Mucosa of rectum (tissue), 2 donors: ENCODE data around the gene NFATC2IP.
A peak's percentile ranks its signal among the peaks of the same experiment; 100 is the strongest.
"Not testable (repeated sequence)": the region's sequence is repeated elsewhere in the genome, so short reads cannot be mapped to it uniquely, and the experiment has no call there.

Experiments
- H3K27ac ChIP-seq, 2 donors: one replicate each; pipeline ENCODE4 v1.7.0; 2013; ENCODE audit warnings: inconsistent platforms in 2 of 2, low read depth in 2 of 2, low read length in 2 of 2
- H3K27me3 ChIP-seq, 2 donors: one replicate each; pipeline ENCODE4 v1.7.0; 2013; ENCODE audit warnings: low read length in 2 of 2; ENCODE audit not compliant: control insufficient read depth in 2 of 2, insufficient read depth in 2 of 2
- H3K36me3 ChIP-seq, 2 donors: one replicate each; pipeline ENCODE4 v1.7.0; 2013; ENCODE audit warnings: low read length in 2 of 2; ENCODE audit not compliant: control insufficient read depth in 2 of 2, insufficient read depth in 2 of 2
- H3K4me1 ChIP-seq, 2 donors: one replicate each; pipeline ENCODE4 v1.7.0; 2013; ENCODE audit warnings: low read length in 2 of 2, mild to moderate bottlenecking in 1 of 2; ENCODE audit not compliant: control insufficient read depth in 2 of 2, insufficient read depth in 2 of 2
- H3K4me3 ChIP-seq, 2 donors: one replicate each; pipeline ENCODE4 v1.7.0; 2013; ENCODE audit warnings: low read length in 2 of 2
- H3K9ac ChIP-seq, 2 donors: one replicate each; pipeline ENCODE4 v1.7.0; 2013; ENCODE audit warnings: low read length in 2 of 2, low read depth in 1 of 2, mild to moderate bottlenecking in 1 of 2
- H3K9me3 ChIP-seq, 2 donors: one replicate each; pipeline ENCODE4 v1.7.0; 2013; ENCODE audit warnings: low read length in 2 of 2; ENCODE audit not compliant: control insufficient read depth in 2 of 2
- donor health status: healthy.
- donor health status: Normal muscosa, but diverticular disease.

NFATC2IP gene

GRCh38 chr16:28964072-28964471 is 13.3 kb downstream of the NFATC2IP start:
- Histone ChIP-seq H3K4me1 (no peaks in the 10 kb centered on the region), H3K9me3 (no peaks in the 10 kb centered on the region), H3K27me3 (no peaks in the 10 kb centered on the region), H3K36me3 (peaks cover 45 to 47% of the 10 kb centered on the region in 2 donors), H3K4me3 (no peak overlapping the region), H3K27ac (no peak overlapping the region), H3K9ac (no peak overlapping the region)

GRCh38 chr16:28964496-28964895 is 13.8 kb downstream of the NFATC2IP start:
- Histone ChIP-seq H3K27me3 (no peaks in the 10 kb centered on the region), H3K4me1 (no peaks in the 10 kb centered on the region), H3K36me3 (peaks cover 41 to 44% of the 10 kb centered on the region in 2 donors), H3K4me3 (no peak overlapping the region), H3K9ac (no peak overlapping the region), H3K27ac (no peak overlapping the region), H3K9me3 (no peaks in the 10 kb centered on the region)

- H3K36me3 ChIP-seq: peaks cover 27 to 30% of the 10 kb centered on the region in 2 donors
- H3K9ac ChIP-seq: no peak overlapping the region
- no peaks in the 10 kb centered on the region for H3K27me3 ChIP-seq
- no peak overlapping the region for H3K27ac ChIP-seq
- H3K4me1 ChIP-seq: no peaks in the 10 kb centered on the region
- no peak overlapping the region for H3K4me3 ChIP-seq
- no peaks in the 10 kb centered on the region for H3K9me3 ChIP-seq
Observed at GRCh38 chr16:28967156-28967555, 16.4 kb downstream of the NFATC2IP start.

DNA sequence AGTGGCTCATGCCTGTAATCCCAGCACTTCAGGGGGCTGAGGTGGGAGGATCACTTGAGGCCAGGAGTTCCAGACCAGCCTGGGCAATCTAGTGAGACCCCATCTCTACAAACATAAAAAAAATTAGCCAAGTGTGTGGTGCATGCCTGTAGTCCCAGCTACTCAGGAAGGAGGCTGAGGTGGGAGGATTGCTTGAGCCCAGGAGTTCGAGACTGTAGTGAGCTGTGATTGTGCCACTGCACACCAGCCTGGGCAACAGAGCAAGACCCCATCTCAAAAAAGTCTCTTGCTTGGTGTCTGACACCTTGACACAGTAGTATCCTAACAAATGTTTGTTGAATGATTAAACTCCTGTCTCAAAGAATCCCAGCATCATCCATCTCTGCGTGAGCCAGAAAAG is 19.0 kb downstream of the NFATC2IP start:
- H3K27ac ChIP-seq, H3K27me3 ChIP-seq, H3K9me3 ChIP-seq, H3K4me3 ChIP-seq, H3K9ac ChIP-seq, H3K36me3 ChIP-seq, H3K4me1 ChIP-seq: not testable (repeated sequence)

DNA sequence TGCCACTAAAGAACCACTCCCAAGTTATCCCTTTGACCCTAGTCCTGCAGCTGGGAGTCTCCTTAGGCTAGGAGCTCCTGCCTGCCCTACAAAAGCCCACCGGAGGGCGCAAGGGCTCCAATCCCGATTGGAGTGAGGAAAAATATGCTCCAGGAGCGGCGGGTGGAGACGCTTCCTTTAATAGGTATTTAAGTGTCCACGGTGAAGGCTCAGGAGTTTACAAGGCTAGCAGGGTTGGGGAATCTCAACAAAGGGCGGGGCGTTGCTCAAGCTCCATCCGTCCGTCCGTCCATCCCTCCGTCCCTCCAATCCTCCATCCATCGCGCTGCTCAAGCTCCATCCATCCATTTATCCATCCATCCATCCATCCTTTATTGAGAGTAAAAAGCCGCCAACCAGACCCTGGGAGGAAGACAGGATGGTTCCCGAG is 23.3 kb downstream of the NFATC2IP start:
- Histone ChIP-seq H3K4me3 (peak overlapping the region; percentile 77 to 87), H3K27ac (peak overlapping the region; percentile 49 to 69), H3K27me3 (no peaks in the 10 kb centered on the region), H3K4me1 (peaks cover 14 to 16% of the 10 kb centered on the region in 2 donors), H3K9ac (peak overlapping the region; percentile 68 to 72), H3K9me3 (no peaks in the 10 kb centered on the region), H3K36me3 (peaks cover 5 to 8% of the 10 kb centered on the region in 2 donors)

DNA sequence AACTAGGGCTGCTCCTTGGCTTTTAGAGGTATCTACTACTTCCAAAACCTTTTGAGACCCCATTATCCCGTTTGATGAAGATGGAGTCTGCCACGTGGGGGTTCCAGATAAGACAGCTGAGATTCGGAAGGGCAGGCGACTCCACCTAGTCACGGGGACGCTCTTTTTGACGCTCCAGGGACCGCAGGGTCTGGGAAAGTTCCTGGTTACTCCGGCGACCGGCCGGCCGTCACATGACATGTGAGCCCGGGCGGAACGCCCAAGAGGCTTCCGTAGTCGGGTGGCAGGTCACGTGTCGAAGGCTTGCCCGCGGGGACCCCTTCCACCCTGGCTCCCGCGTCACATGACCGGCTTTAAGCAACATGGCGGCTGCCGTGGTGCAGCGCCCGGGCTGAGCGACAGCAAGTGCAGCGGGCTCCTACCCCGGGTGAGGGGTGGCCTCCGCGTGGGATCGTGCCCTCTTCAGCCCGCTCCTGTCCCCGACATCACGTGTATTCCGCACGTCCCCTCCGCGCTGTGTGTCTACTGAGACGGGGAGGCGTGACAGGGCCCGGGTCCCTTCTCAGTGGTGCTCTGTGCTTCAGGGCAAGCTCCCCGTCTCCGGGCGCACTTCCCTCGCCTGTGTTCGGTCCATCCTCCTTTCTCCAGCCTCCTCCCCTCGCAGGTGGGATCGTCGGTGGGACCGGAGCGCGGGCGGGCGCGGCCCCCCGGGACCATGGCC is 23.9 kb downstream of the NFATC2IP start, which contains the start of gene SPNS1:
TSS of gene SPNS1 (plus strand) at position 342 of the 721 bp plus-strand sequence. CDS start at position 716, 374 bp downstream.
- Histone ChIP-seq H3K4me1 (peaks cover 14 to 16% of the 10 kb centered on the region in 2 donors), H3K27ac (peak within 1 kb of the TSS; percentile 49 to 69), H3K9me3 (no peaks in the 10 kb centered on the region), H3K4me3 (peak within 1 kb of the TSS; percentile 77 to 87), H3K9ac (peak within 1 kb of the TSS; percentile 72 to 74), H3K27me3 (no peaks in the 10 kb centered on the region), H3K36me3 (peaks cover 8 to 12% of the 10 kb centered on the region in 2 donors)

DNA sequence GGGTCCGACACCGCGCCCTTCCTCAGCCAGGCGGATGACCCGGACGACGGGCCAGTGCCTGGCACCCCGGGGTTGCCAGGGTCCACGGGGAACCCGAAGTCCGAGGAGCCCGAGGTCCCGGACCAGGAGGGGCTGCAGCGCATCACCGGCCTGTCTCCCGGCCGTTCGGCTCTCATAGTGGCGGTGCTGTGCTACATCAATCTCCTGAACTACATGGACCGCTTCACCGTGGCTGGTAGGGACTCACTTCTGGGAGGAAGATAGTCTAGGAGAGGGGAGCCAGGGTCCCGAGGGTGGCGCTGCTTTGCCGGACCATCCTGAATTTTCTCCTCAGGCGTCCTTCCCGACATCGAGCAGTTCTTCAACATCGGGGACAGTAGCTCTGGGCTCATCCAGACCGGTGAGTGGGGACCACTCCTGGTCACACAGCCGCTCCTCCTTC is 24.4 kb downstream of the NFATC2IP start:
- H3K9me3 ChIP-seq: no peaks in the 10 kb centered on the region
- peak overlapping the region in 1 of 2 donors; percentile 49 for H3K27ac ChIP-seq
- H3K4me1 ChIP-seq: peaks cover 14 to 16% of the 10 kb centered on the region in 2 donors
- peak overlapping the region; percentile 72 to 74 for H3K9ac ChIP-seq
- H3K4me3 ChIP-seq: peak overlapping the region; percentile 77 to 87
- peaks cover 8 to 12% of the 10 kb centered on the region in 2 donors for H3K36me3 ChIP-seq
- H3K27me3 ChIP-seq: no peaks in the 10 kb centered on the region

DNA sequence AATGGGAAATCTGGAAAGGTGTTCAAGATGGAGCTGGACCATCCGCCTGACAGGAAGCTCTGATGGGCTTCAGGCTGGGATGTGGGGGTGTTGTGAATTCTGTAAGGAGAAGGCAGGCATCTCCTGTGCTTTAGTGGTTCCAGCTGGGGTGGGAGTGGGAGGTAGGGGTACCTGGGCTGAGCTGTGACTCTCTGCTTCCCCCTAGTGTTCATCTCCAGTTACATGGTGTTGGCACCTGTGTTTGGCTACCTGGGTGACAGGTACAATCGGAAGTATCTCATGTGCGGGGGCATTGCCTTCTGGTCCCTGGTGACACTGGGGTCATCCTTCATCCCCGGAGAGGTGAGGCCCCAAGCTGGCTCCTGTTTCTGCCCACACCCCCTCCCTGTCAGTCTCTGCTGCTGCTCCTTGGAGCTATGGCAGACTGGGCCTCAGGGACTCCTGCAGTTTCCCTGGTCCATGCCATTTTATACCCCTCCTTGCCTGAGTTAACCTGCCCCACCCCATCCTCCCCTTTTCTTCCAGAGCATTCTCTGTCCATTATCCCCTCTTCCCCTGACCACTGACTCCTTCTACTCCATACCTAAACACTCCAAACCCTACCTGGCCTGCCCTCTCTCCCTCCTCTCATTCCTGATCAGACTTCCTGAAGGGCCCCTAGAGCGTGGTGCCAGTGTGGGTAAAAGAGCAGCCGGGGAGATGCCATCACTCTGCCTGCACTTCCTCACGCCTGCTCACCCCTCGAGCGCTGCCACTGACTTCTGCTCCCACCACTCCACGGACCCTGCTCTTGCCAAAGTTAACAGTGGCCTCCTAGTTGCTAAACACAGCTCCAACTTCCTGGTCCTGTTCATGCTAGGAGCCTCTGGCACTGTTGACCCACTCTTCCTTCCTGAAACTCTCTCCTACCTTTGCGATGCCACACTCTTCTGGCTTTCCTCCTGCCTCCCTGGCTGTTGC is 27.2 kb downstream of the NFATC2IP start:
- no peak overlapping the region for H3K4me3 ChIP-seq
- H3K27me3 ChIP-seq: no peaks in the 10 kb centered on the region
- H3K9me3 ChIP-seq: no peaks in the 10 kb centered on the region
- H3K36me3 ChIP-seq: peaks cover 15 to 33% of the 10 kb centered on the region in 2 donors
- H3K9ac ChIP-seq: no peak overlapping the region
- peaks cover 14 to 16% of the 10 kb centered on the region in 2 donors for H3K4me1 ChIP-seq
- H3K27ac ChIP-seq: no peak overlapping the region

- H3K27ac ChIP-seq, H3K9me3 ChIP-seq, H3K9ac ChIP-seq, H3K4me1 ChIP-seq, H3K4me3 ChIP-seq, H3K27me3 ChIP-seq: not testable (repeated sequence)
- peaks cover 15 to 38% of the 10 kb centered on the region in 2 donors for H3K36me3 ChIP-seq
Observed at GRCh38 chr16:28980330-28980729, 29.6 kb downstream of the NFATC2IP start.

GRCh38 chr16:28980929-28981328 is 30.2 kb downstream of the NFATC2IP start:
- Histone ChIP-seq H3K27ac (no peak overlapping the region), H3K9me3 (no peaks in the 10 kb centered on the region), H3K4me3 (no peak overlapping the region), H3K36me3 (peaks cover 18 to 39% of the 10 kb centered on the region in 2 donors), H3K4me1 (no peaks in the 10 kb centered on the region), H3K9ac (no peak overlapping the region), H3K27me3 (no peaks in the 10 kb centered on the region)
